HepG2 (cell line): ENCODE data around the gene PSMB10. TPM values are rescaled to one million over a fixed set of nuclear protein-coding genes. Genes with fewer than 3 reads are reported as not detected.

Experiments
- ERF ChIP-seq: IDR thresholded peaks from 2 replicates; pipeline ENCODE4 v1.6.1; 2018; ENCODE audit warnings: missing biosample characterization, missing genetic modification reagents
- GABPA ChIP-seq, 2 experiments: IDR thresholded peaks; 2 replicates each; pipeline ENCODE4 v1.6.1; 2011 to 2016; ENCODE audit warnings: low read depth in 2 of 2, low read length in 1 of 2, missing biosample characterization in 1 of 2, missing genetic modification characterization in 1 of 2
- HDAC6 ChIP-seq: fragments of 200-600 bp; sonication (generic); IDR thresholded peaks from 2 replicates; pipeline ENCODE4 v1.7.0; 2017; ENCODE audit warnings: mild to moderate bottlenecking, antibody characterized with exemption, low read length, low read depth
- IKZF4 ChIP-seq: sonication (generic); formaldehyde crosslinking; IDR thresholded peaks from 2 replicates; pipeline ENCODE4 v1.5.1; 2020; ENCODE audit warnings: borderline replicate concordance, mild to moderate bottlenecking, low read depth, missing genetic modification reagents; ENCODE audit errors: not compliant biosample characterization
- RBFOX2 ChIP-seq: fragments of 200-400 bp; formaldehyde crosslinking; IDR thresholded peaks from 2 replicates; pipeline ENCODE4 v1.6.1; 2017; ENCODE audit warnings: low read depth, mild to moderate bottlenecking, low read length
- SYNCRIP ChIP-seq: fragments of 200-400 bp; formaldehyde crosslinking; IDR thresholded peaks from 2 replicates; pipeline ENCODE4 v1.6.1; 2018; ENCODE audit warnings: mild to moderate bottlenecking, low read depth, low read length; ENCODE audit not compliant: insufficient read depth
- TCF7 ChIP-seq: sonication (generic); IDR thresholded peaks from 2 replicates; pipeline ENCODE4 v1.6.1; 2016; ENCODE audit warnings: antibody characterized with exemption, low read depth
- ZFP41 ChIP-seq: sonication (generic); formaldehyde crosslinking; IDR thresholded peaks from 2 replicates; pipeline ENCODE4 v1.4.0; 2020; ENCODE audit warnings: mild to moderate bottlenecking, missing genetic modification reagents, borderline replicate concordance
- ZFYVE20 ChIP-seq: sonication (generic); formaldehyde crosslinking; IDR thresholded peaks from 2 replicates; pipeline ENCODE4 v1.8.0; 2023; ENCODE audit warnings: low read depth, mild to moderate bottlenecking, moderate library complexity, missing genetic modification reagents, borderline replicate concordance
- ZMYM3 ChIP-seq: sonication (generic); formaldehyde crosslinking; IDR thresholded peaks from 2 replicates; pipeline ENCODE4 v1.5.1; 2020; ENCODE audit warnings: mild to moderate bottlenecking, missing genetic modification reagents
- ZNF496 ChIP-seq: sonication (generic); formaldehyde crosslinking; IDR thresholded peaks from 2 replicates; pipeline ENCODE4 v1.8.1; 2023; ENCODE audit warnings: mild to moderate bottlenecking, moderate library complexity, missing genetic modification reagents; ENCODE audit not compliant: insufficient replicate concordance
- ZNF564 ChIP-seq: sonication (generic); formaldehyde crosslinking; IDR thresholded peaks from 2 replicates; pipeline ENCODE4 v1.8.1; 2023; ENCODE audit warnings: mild to moderate bottlenecking, missing genetic modification reagents
- ZNF713 ChIP-seq: sonication (generic); formaldehyde crosslinking; IDR thresholded peaks from 2 replicates; pipeline ENCODE4 v1.4.0; 2020; ENCODE audit warnings: mild to moderate bottlenecking, missing genetic modification reagents
- ZNF772 ChIP-seq: sonication (generic); formaldehyde crosslinking; IDR thresholded peaks from 2 replicates; pipeline ENCODE4 v1.5.0; 2020; ENCODE audit warnings: mild to moderate bottlenecking, missing genetic modification reagents
- ZNF777 ChIP-seq: sonication (generic); formaldehyde crosslinking; IDR thresholded peaks from 2 replicates; pipeline ENCODE4 v1.4.0; 2020; ENCODE audit warnings: missing genetic modification reagents
- ZSCAN20 ChIP-seq: sonication (generic); formaldehyde crosslinking; IDR thresholded peaks from 2 replicates; pipeline ENCODE4 v1.4.0; 2020; ENCODE audit warnings: missing genetic modification reagents, mild to moderate bottlenecking, borderline replicate concordance
- polyA plus RNA-seq, 8 experiments: library from polyadenylated mRNA; depleted of rRNA in 3 of 8; stranded (reverse) in 7 of 8; unstranded in 1 of 8; fragments of >200 nt; fragmentation: Illumina TruSeq in 4 of 8; extraction: Trizol in 4 of 8; gene quantifications; 2 replicates each; pipeline versions ENCODE4 v1.2.1 to v1.2.3, GENCODE V29; 2011 to 2016; ENCODE audit warnings: low read depth in 4 of 8, missing spikeins in 1 of 8, mixed read lengths in 1 of 8; ENCODE audit not compliant: insufficient read depth in 1 of 8
- total RNA-seq, 5 experiments: library from RNA; depleted of rRNA; stranded (reverse); fragments of >200 nt; fragmentation: Illumina TruSeq; extraction: Trizol; gene quantifications; 2 replicates each; pipeline ENCODE4 v1.2.3, GENCODE V29; 2016; ENCODE audit warnings: low read depth in 1 of 5
- TF ChIP-seq, protein P1 (sequence below): sonication (generic); formaldehyde crosslinking; IDR thresholded peaks from 2 replicates; pipeline ENCODE4 v1.5.0; 2020; ENCODE audit warnings: missing genetic modification reagents, mild to moderate bottlenecking, borderline replicate concordance
- TF ChIP-seq, protein P2 (sequence below): sonication (generic); formaldehyde crosslinking; IDR thresholded peaks from 2 replicates; pipeline ENCODE4 v1.5.1; 2020; ENCODE audit warnings: missing genetic modification reagents, mild to moderate bottlenecking, borderline replicate concordance
- TF ChIP-seq, protein P3 (sequence below): sonication (generic); formaldehyde crosslinking; IDR thresholded peaks from 2 replicates; pipeline ENCODE4 v1.4.0; 2020; ENCODE audit warnings: missing genetic modification reagents, borderline replicate concordance
- TF ChIP-seq, protein P4 (sequence below): sonication (generic); formaldehyde crosslinking; IDR thresholded peaks from 2 replicates; pipeline ENCODE4 v1.9.0; 2021; ENCODE audit warnings: missing genetic modification reagents, borderline replicate concordance

The PSMB10 gene
- total and polyA plus RNA-seq, 2 of the 13 experiments (the other 11 are each of a cell fraction or from before 2014, with no cell fraction given): 12.7 to 65.9 TPM

DNA sequence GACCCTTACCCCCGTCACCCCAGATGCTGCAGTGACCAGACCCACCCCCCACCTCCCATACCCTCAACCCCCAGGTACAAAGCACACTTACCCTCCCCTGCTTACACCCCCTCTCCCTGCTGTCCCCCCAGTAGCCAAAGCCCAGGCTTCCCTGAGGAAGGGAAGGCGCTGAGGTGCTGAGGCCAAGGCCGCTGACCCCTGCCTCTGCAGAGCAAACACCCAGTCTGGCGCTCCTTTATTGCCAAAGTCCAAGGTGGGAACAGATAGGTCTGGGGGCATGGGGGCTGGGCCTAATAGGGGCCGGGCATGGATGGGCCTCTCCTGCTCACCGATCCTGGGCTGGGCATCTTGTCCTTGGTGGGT lies 6.6 kb upstream of the PSMB10 start (continued):
- TF ChIP-seq, protein P1, sequence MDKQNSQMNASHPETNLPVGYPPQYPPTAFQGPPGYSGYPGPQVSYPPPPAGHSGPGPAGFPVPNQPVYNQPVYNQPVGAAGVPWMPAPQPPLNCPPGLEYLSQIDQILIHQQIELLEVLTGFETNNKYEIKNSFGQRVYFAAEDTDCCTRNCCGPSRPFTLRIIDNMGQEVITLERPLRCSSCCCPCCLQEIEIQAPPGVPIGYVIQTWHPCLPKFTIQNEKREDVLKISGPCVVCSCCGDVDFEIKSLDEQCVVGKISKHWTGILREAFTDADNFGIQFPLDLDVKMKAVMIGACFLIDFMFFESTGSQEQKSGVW: no peak
- TF ChIP-seq ZFYVE20 (CRISPR knock-in tag) (no peak), RBFOX2 (no peak), HDAC6 (no peak), ZNF564 (0 out of 2 replicates have a peak, but pooled peaks have one; percentile 27), TCF7 (peak; percentile 58; the same call in 1 of the 2 replicates), ZNF772 (CRISPR knock-in tag) (no peak; the same call in 1 of the 2 replicates), GABPA (IDR thresholded peaks at IDR 0.05; ENCODE audit: low read depth, low read length) (no peak), GABPA (CRISPR knock-in tag; IDR thresholded peaks at IDR 0.05; ENCODE audit: low read depth) (peak; percentile 50), ZNF777 (0 out of 2 replicates have a peak, but pooled peaks have one; percentile 6), ZNF713 (CRISPR knock-in tag) (no peak), IKZF4 (CRISPR knock-in tag) (no peak), ZMYM3 (CRISPR knock-in tag) (0 out of 2 replicates have a peak, but pooled peaks have one; percentile 34), ERF (CRISPR knock-in tag) (0 out of 2 replicates have a peak, but pooled peaks have one; percentile 1), SYNCRIP (no peak), ZFP41 (CRISPR knock-in tag) (no peak), ZNF496 (no peak), ZSCAN20 (CRISPR knock-in tag) (no peak)
- TF ChIP-seq, protein P2, sequence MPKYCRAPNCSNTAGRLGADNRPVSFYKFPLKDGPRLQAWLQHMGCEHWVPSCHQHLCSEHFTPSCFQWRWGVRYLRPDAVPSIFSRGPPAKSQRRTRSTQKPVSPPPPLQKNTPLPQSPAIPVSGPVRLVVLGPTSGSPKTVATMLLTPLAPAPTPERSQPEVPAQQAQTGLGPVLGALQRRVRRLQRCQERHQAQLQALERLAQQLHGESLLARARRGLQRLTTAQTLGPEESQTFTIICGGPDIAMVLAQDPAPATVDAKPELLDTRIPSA (CRISPR knock-in tag): no peak
- TF ChIP-seq, protein P3, sequence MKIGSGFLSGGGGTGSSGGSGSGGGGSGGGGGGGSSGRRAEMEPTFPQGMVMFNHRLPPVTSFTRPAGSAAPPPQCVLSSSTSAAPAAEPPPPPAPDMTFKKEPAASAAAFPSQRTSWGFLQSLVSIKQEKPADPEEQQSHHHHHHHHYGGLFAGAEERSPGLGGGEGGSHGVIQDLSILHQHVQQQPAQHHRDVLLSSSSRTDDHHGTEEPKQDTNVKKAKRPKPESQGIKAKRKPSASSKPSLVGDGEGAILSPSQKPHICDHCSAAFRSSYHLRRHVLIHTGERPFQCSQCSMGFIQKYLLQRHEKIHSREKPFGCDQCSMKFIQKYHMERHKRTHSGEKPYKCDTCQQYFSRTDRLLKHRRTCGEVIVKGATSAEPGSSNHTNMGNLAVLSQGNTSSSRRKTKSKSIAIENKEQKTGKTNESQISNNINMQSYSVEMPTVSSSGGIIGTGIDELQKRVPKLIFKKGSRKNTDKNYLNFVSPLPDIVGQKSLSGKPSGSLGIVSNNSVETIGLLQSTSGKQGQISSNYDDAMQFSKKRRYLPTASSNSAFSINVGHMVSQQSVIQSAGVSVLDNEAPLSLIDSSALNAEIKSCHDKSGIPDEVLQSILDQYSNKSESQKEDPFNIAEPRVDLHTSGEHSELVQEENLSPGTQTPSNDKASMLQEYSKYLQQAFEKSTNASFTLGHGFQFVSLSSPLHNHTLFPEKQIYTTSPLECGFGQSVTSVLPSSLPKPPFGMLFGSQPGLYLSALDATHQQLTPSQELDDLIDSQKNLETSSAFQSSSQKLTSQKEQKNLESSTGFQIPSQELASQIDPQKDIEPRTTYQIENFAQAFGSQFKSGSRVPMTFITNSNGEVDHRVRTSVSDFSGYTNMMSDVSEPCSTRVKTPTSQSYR: peak; percentile 81
- TF ChIP-seq, protein P4, sequence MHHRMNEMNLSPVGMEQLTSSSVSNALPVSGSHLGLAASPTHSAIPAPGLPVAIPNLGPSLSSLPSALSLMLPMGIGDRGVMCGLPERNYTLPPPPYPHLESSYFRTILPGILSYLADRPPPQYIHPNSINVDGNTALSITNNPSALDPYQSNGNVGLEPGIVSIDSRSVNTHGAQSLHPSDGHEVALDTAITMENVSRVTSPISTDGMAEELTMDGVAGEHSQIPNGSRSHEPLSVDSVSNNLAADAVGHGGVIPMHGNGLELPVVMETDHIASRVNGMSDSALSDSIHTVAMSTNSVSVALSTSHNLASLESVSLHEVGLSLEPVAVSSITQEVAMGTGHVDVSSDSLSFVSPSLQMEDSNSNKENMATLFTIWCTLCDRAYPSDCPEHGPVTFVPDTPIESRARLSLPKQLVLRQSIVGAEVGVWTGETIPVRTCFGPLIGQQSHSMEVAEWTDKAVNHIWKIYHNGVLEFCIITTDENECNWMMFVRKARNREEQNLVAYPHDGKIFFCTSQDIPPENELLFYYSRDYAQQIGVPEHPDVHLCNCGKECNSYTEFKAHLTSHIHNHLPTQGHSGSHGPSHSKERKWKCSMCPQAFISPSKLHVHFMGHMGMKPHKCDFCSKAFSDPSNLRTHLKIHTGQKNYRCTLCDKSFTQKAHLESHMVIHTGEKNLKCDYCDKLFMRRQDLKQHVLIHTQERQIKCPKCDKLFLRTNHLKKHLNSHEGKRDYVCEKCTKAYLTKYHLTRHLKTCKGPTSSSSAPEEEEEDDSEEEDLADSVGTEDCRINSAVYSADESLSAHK (CRISPR knock-in tag): no peak
